Hematopoietic multipotent progenitor cell treated with erythropoietin and hydrocortisone succinate and interleukin-3 and kit ligand, for 17 days (in vitro differentiated cells): ENCODE measurements around the gene CLDN16.

Experiments
- DNase-seq: peaks from one replicate; pipeline ENCODE4 v3.0.0-alpha.2; 2015; ENCODE audit warnings: low spot score

The CLDN16 gene

DNA sequence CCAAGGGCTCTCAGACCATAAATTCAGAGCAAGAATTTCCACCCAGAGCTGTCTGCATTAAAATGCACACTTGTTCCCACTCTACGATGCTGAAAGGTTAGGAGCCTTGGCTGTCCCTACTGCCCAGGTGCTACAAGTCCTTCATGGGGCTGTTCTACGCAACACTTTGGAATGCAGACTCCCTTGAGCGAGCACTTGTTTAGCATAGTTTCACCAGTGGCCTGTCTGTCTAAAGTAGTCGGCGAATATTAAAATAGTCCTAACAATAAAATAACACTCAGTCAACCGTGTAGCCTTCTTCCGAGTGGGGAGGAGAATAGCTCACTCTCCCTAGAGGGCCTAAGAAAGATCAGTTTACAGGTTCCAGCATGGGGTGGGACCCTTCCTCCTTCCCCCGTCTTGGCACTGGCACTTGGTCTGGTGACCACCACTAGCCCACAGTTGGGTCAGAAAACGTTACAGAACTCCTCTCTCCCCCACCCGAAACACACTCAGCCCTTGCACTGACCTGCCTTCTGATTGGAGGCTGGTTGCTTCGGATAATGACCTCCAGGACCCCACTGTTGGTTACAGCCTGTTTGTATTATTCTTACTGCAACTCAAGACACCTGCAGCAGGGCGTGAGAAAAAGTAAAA lies at the start of gene CLDN16:
Gene CLDN16 (plus strand): TSS at position 586 of the 636 bp plus-strand sequence. CDS start 167 bp downstream, outside the sequence.
- DNase-seq = no peak

DNA sequence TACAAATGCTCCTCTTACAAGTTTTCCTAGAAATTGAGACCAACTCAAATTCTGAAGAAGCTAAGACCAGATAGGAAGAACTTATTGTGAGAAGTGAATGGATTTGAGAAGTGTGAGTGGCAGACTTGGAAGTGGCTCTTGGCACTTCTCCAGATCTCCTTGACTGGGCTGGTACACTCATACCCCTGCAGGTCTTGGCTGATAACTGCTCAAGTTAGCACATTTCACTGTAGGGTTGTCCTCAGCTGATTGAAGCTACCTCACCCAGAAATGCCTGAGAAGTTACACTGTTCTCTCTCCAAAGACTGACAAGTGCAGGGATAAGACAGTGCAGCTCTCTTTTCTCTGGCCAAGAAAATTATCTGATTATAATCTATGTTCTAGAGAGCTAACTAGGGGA lies 49.2 kb upstream of the CLDN16 start:
- peak; percentile 23 for DNase-seq

DNA sequence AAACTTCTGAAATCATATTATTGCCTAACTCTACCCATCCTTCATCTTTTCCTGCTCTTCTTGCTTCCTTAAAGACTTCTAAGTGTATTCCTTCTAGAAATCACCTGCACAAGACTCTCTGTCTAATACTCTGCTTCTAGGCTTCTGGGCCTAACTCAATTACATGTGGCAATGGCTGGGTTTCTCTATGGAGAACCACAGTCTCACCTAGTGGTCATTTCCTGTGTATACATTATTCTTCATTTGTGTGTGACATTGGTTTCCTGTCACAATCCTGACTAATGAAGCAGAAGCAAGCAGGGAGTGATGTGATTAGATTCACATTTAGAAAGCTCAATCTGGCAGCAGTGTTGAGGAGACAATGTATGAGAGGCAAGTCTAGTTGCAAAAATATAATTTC lies 48.8 kb upstream of the CLDN16 start:
- no peak for DNase-seq

- DNase-seq = no peak
Measured at GRCh38 chr3:190340071-190340470, 47.9 kb upstream of the CLDN16 start.

GRCh38 chr3:190345027-190345821 lies 42.7 kb upstream of the CLDN16 start:
- peak; percentile 12 for DNase-seq

DNA sequence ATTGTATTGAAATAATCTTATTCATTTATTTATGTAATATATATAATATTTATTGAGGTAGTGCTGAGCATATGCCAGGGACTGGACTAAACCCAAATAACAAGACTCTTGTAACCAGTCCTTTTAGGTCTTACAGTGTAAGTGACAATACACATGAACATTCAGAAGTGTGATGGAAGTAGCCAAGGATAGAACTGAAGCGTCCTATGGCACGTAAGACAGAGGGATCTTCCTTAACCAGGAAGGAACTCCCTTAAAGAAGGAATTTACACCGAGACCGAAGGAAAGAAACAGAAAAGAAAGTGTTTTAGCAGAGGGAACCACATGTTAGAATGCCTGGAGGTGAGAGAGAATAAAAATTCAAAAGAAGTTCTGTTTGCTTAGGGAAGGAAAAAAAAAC lies 42.1 kb upstream of the CLDN16 start:
- DNase-seq = no peak

DNA sequence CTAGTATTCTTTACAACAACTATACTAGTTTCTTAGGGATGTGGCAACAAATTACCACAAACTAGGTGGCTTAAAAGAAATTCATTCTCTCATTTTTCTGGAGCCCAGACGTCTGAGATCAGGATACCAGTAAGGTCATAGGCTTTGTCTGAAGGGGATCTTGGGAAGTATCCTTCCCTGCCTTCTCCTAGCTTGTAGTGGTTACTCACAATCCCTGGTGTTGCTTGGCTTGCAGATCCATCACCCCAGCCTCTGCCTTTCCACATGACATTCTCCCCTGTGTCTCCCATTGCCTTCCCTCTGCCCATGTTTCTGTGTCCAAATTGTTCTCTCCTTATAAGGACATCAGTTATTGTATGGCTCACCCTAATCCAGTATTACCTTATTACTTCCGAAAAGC lies 41.4 kb upstream of the CLDN16 start:
- no peak for DNase-seq

GRCh38 chr3:190352861-190353457 lies 35.0 kb upstream of the CLDN16 start:
- DNase-seq = no peak

- DNase-seq = no peak
Measured at GRCh38 chr3:190356246-190356645, 31.7 kb upstream of the CLDN16 start.

GRCh38 chr3:190357468-190357867 lies 30.5 kb upstream of the CLDN16 start:
- no peak for DNase-seq

DNA sequence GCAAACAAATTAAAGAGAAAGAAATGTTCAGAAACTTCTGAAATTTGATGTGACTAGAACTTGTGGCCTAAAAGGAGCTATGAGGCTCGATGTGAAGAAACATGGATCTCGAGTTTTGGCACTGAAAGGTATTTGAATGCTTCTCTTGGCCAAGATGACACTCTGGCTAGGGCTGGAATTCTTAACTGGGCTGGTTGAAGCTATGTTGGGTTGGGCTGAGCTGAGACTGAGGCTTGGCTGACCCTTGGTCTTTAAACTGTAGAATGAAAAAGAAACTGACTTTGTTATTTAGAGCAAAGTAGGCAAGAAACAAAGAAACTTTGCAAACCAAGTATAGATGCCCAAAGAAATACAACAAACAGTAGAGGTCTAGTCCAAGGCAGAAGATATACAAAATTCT lies 28.1 kb upstream of the CLDN16 start:
- DNase-seq = no peak

DNA sequence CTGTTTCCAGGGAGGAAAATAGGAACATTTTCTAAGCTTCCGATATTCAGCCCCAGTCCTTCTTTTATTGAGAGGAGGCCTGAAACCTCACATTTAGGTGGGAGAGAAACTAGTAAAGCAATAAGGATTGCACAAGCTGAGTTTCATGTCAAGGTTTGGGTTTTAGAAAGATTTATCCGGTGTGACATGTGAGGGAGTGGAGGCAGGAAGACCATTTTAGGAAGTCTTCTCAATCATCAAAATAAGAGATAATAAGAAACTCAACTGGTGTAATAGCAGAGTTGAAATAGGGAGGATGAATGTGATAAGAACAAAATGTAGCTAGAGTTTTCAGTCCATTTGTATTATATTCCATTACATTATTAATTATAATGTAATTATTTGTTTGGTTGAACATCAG lies 27.7 kb upstream of the CLDN16 start:
- no peak for DNase-seq

GRCh38 chr3:190361791-190362190 lies 26.2 kb upstream of the CLDN16 start:
- DNase-seq = no peak

DNA sequence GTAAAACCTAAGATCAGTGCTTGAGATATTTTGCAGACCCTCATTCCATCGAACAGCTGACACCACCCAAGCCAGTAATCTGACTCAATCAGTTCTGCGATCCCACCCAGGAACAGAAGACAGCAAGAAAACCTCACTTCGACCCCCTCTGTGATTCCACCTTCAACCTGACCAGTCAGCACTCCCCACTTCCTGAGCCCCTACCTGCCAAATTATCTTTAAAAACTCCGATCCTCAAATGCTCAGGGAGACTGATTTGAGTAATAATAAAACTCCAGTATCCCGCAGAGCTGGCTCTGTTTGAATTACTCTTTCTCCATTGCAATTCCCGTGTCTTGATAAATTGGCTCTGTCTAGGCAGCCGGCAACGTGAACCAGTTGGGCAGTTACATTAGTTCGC lies 25.7 kb upstream of the CLDN16 start:
- no peak for DNase-seq

DNA sequence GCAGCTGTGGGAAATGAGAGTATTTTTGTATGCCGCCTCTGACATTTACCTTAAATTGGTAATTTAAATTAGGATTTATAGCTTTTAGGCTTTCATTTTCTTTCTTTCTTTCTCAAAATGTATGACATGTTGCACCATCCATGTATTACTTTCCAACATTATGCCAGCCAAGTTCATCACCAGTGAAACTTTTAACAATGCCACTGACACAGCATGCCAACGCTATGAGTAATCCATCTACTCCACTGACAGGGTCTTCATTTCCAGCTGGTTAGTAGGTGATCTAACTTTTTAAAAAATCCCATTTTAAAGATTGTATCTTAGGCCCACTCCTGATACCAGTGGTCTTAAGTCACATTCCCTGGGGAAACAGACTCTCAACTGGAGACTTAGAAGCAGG lies 21.8 kb upstream of the CLDN16 start:
- DNase-seq = no peak

GRCh38 chr3:190368881-190369280 lies 19.1 kb upstream of the CLDN16 start:
- DNase-seq = no peak

GRCh38 chr3:190369668-190370295 lies 18.2 kb upstream of the CLDN16 start:
- DNase-seq = no peak

- no peak for DNase-seq
Measured at GRCh38 chr3:190370369-190370768, 17.6 kb upstream of the CLDN16 start.

- no peak for DNase-seq
Measured at GRCh38 chr3:190371152-190371551, 16.8 kb upstream of the CLDN16 start.

DNA sequence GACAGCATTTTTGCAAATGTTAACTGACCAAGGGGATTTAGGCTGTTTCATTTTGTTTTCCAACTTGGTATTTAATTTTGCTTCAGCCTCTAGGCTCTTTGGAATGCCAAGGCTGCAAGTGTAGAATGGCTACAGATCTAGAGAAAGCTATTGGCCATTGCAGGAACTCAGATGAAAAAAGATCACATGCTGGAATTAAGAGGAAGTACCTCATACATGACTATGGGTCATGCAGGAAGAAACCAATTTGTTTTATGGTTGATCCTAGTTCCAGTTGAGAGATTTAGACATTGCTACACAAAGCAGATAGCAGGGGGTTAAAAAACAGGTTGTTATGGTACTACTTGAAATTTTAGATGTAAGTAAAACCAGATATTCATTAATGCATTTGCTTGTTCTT lies 12.7 kb upstream of the CLDN16 start:
- DNase-seq = no peak

DNA sequence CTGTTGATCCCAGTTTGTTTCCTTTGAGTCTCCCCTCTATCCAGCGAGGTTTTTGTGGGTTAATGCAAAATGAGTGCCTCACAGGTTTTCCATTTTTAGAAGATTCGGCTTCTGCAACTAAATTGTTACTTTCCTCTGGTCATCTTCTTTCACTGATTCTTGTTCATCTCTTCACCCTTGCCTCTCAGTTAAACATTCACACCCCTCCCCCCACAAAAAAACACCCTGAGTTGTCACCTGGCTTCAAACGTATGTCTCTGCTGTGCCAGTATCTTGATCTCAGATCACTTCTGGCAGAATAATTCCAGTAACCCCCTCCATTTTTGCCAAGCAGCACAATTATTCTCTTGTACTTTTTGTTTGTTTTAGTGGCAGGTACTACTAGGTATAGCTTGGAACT lies 12.3 kb upstream of the CLDN16 start:
- DNase-seq = no peak

DNA sequence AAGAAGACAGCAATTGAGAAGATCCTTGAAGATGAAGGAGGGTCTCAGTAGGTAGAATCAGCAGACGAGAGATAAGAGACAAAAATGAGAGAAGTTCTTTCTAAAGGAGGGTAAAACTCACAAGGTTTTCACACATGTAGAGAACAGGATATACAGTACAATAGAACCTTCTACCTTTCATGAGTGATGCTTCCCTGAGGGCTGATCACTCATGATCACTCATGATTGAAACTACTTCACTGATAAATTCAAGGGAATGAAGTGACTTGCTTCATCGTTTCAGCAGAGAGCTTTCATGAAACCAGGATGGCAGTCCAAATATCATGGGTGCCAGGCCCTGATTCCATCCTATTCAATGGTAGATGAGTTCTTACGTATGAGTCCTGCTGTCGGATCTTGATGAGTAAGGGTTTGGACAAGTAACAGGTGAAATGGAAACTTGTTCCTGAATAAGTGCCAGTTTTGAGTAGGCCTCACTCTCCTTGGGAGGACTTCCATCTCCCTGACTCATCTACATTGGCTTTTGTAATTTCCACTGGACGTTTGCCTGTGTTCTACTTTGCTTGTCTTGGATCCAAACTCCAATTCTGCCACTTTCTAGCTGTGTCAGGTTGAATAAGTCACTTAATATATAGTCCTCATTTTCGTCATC lies 9.6 kb upstream of the CLDN16 start:
- DNase-seq = no peak
